NB4 (cell line): Measurements from ENCODE around the gene TRAF4.

Experiments
- CTCF ChIP-seq: IDR thresholded peaks from one replicate; pipeline ENCODE4 v1.5.1; 2012; ENCODE audit warnings: low read depth, low read length
- MAX ChIP-seq: IDR thresholded peaks from 2 replicates; pipeline ENCODE4 v1.6.1; 2011; ENCODE audit warnings: low read depth, low read length
- POLR2A ChIP-seq: IDR thresholded peaks from 2 replicates; pipeline ENCODE4 v1.6.1; 2011; ENCODE audit warnings: mild to moderate bottlenecking; ENCODE audit not compliant: insufficient read length; ENCODE audit errors: extremely low read depth

- TF ChIP-seq CTCF (no peak), POLR2A (no peak), MAX (no peak)
Measured at GRCh38 chr17:28737316-28737715, 6.5 kb upstream of the TRAF4 start.
